Chondrocyte (in vitro differentiated cells): Measurements from ENCODE around the gene OR1E2. TPM values are rescaled to one million over a fixed set of nuclear protein-coding genes. Genes with fewer than 3 reads are reported as not detected.

ENCODE experiments used
- DNase-seq: peaks from one replicate; pipeline ENCODE4 v3.0.0; 2021; ENCODE audit warnings: mixed read lengths, low spot score
- H3K27ac Mint-ChIP-seq: one replicate; pipeline ENCODE4 v1.8.0; 2021; ENCODE audit warnings: mild to moderate bottlenecking, moderate library complexity, mixed read lengths; ENCODE audit not compliant: unreplicated experiment
- H3K27me3 Mint-ChIP-seq: 2 replicates; pipeline ENCODE4 v1.8.0; 2021; ENCODE audit warnings: low read depth, mixed read lengths
- H3K36me3 Mint-ChIP-seq: 2 replicates; pipeline ENCODE4 v1.8.0; 2021; ENCODE audit warnings: low read depth, mixed read lengths
- H3K4me1 Mint-ChIP-seq: 2 replicates; pipeline ENCODE4 v1.8.0; 2021; ENCODE audit warnings: low read depth, mild to moderate bottlenecking, mixed read lengths
- H3K4me3 Mint-ChIP-seq: one replicate; pipeline ENCODE4 v1.8.0; 2021; ENCODE audit warnings: mild to moderate bottlenecking, moderate library complexity, mixed read lengths; ENCODE audit not compliant: unreplicated experiment
- H3K9me3 Mint-ChIP-seq: 2 replicates; pipeline ENCODE4 v1.8.0; 2021; ENCODE audit warnings: low read depth, mixed read lengths
- total RNA-seq: library from RNA; stranded (reverse); gene quantifications from 3 replicates; pipeline ENCODE4 v1.2.1, GENCODE V29; 2021
- TF ChIP-seq, protein P1 (sequence below): fragments of 200-600 bp; sonication (generic); IDR thresholded peaks from 2 replicates; pipeline ENCODE4 v1.5.0; 2021; ENCODE audit warnings: antibody characterized with exemption, mild to moderate bottlenecking, moderate library complexity

Gene OR1E2
- total RNA-seq, 1 donor from 2014 or later: not detected

GRCh38 chr17:3389791-3390190 is 43.9 kb downstream of the OR1E2 start:
- no peak overlapping the region for H3K4me3 Mint-ChIP-seq
- no peak for DNase-seq
- TF ChIP-seq, protein P1, sequence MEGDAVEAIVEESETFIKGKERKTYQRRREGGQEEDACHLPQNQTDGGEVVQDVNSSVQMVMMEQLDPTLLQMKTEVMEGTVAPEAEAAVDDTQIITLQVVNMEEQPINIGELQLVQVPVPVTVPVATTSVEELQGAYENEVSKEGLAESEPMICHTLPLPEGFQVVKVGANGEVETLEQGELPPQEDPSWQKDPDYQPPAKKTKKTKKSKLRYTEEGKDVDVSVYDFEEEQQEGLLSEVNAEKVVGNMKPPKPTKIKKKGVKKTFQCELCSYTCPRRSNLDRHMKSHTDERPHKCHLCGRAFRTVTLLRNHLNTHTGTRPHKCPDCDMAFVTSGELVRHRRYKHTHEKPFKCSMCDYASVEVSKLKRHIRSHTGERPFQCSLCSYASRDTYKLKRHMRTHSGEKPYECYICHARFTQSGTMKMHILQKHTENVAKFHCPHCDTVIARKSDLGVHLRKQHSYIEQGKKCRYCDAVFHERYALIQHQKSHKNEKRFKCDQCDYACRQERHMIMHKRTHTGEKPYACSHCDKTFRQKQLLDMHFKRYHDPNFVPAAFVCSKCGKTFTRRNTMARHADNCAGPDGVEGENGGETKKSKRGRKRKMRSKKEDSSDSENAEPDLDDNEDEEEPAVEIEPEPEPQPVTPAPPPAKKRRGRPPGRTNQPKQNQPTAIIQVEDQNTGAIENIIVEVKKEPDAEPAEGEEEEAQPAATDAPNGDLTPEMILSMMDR: no peak
- no peaks in the 10 kb centered on the region for H3K27me3 Mint-ChIP-seq
- peaks cover 25% of the 10 kb centered on the region for H3K9me3 Mint-ChIP-seq
- H3K27ac Mint-ChIP-seq: no peak overlapping the region
- no peaks in the 10 kb centered on the region for H3K36me3 Mint-ChIP-seq
- no peaks in the 10 kb centered on the region for H3K4me1 Mint-ChIP-seq

DNA sequence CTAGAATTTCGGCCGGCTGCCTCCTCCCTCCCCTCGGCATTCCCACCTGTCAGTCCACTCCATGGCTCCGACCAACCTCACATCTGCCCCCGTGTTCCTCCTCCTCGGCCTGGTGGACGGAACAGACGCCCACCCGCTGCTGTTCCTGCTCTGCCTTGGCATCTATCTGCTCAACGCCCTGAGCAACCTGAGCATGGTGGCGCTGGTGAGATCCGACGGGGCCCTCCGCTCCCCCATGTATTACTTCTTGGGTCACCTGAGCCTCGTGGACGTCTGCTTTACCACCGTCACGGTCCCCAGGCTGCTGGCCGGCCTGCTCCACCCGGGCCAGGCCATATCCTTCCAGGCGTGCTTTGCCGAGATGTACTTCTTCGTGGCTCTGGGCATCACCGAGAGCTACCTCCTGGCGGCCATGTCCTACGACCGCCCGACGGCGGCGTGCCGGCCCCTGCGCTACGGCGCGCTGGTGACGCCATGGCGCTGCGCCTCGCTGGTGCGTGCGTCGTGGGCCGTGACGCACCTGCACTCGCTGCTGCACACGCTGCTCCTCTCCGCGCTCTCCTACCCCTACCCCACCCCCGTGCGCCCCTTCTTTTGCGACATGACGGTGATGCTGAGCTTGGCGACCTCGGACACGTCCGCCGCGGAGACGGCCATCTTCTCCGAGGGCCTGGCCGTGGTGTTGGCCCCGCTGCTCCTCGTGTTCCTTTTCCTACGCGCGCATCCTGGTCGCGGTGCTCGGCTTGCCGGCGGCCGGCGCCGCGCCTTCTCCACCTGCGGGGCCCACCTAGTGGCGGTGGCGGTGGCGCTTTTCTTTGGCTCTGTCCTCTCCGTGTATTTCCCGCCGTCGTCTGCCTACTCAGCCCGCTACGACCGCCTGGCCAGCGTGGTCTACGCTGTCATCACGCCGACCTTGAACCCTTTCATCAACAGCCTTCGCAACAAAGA is 47.5 kb downstream of the OR1E2 start, which contains the start of gene OR3A2:
Gene OR3A2 (minus strand): TSS at position 440 of the 948 bp plus-strand sequence.
- H3K4me1 Mint-ChIP-seq: no peaks in the 10 kb centered on the region
- H3K9me3 Mint-ChIP-seq: peaks cover 13% of the 10 kb centered on the region
- H3K36me3 Mint-ChIP-seq: no peaks in the 10 kb centered on the region

More for the DNA sequence above, 47.5 kb downstream of the OR1E2 start, which contains the start of gene OR3A2:
- H3K27ac Mint-ChIP-seq: no peak within 1 kb of the TSS
- H3K27me3 Mint-ChIP-seq: peaks cover 6% of the 10 kb centered on the region
- DNase-seq: peak; percentile 72
- TF ChIP-seq, protein P1: no peak
- no peak within 1 kb of the TSS for H3K4me3 Mint-ChIP-seq

Other genes starting within 250 kb of the OR1E2 start
- not detected in 3 replicates for gene OR1A2, start 236.3 kb downstream of the OR1E2 start, total RNA-seq
- not detected in 3 replicates for gene OR1A1, start 226.2 kb downstream of the OR1E2 start, total RNA-seq
- gene OR3A1, start 135.5 kb downstream of the OR1E2 start, total RNA-seq: not detected in 3 replicates
- not detected in 3 replicates for gene OR3A2, start 47.5 kb downstream of the OR1E2 start, total RNA-seq
- not detected in 3 replicates for gene OR1E1, start 35.4 kb downstream of the OR1E2 start, total RNA-seq
- gene OR3A3, start 22.5 kb downstream of the OR1E2 start, total RNA-seq: not detected in 3 replicates
- not detected in 3 replicates for gene SPATA22, start 38.0 kb upstream of the OR1E2 start, total RNA-seq
- gene ASPA, start 42.2 kb upstream of the OR1E2 start, total RNA-seq: not detected in 3 replicates
- gene TRPV3, start 124.0 kb upstream of the OR1E2 start, total RNA-seq: 0.27 to 0.74 TPM in 2 of 3 replicates, not detected in the other
- 2.2 to 4.8 TPM (median 3.1 TPM) in 3 replicates for gene TRPV1, start 175.6 kb upstream of the OR1E2 start, total RNA-seq
- gene SHPK, start 202.4 kb upstream of the OR1E2 start, total RNA-seq: 5.6 to 6.1 TPM (median 5.9 TPM) in 3 replicates
- 14.4 to 18.4 TPM (median 17.8 TPM) in 3 replicates for gene CTNS, start 202.9 kb upstream of the OR1E2 start, total RNA-seq
- 198 to 242 TPM (median 230 TPM) in 3 replicates for gene TAX1BP3, start 234.7 kb upstream of the OR1E2 start, total RNA-seq
- gene EMC6, start 235.0 kb upstream of the OR1E2 start, total RNA-seq: 36.2 to 41.8 TPM (median 37.6 TPM) in 3 replicates